Measurements from ENCODE around the gene CDK5.

DNA sequence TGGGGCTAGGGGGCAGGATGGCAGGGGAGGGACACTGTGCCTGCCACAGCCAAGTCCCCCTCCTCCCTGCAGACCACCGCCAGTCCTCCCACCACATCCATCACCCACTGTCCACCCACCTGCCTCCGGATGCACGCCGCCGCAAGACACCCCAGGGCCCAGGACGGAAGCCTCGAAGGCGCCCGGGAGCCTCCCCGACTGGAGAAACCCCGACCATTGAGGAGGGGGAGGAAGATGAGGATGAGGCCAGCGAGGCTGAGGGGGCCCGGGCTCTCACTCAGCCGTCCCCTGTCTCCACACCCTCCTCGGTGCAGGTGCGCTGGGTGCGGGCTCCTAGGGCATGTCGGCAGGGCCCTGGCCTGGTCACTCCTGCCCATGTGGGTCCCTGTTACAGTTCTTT, 6.8 kb upstream of the CDK5 start:
- TF ChIP-seq, protein P1, sequence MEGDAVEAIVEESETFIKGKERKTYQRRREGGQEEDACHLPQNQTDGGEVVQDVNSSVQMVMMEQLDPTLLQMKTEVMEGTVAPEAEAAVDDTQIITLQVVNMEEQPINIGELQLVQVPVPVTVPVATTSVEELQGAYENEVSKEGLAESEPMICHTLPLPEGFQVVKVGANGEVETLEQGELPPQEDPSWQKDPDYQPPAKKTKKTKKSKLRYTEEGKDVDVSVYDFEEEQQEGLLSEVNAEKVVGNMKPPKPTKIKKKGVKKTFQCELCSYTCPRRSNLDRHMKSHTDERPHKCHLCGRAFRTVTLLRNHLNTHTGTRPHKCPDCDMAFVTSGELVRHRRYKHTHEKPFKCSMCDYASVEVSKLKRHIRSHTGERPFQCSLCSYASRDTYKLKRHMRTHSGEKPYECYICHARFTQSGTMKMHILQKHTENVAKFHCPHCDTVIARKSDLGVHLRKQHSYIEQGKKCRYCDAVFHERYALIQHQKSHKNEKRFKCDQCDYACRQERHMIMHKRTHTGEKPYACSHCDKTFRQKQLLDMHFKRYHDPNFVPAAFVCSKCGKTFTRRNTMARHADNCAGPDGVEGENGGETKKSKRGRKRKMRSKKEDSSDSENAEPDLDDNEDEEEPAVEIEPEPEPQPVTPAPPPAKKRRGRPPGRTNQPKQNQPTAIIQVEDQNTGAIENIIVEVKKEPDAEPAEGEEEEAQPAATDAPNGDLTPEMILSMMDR (conservative IDR thresholded peaks at IDR 0.05 in 1 of 2, IDR thresholded peaks at IDR 0.05 in 1 of 2; ENCODE audit: low read depth in 1 of 2, low read length in 2 of 2), result no peak
- no peak for TF ChIP-seq EZH2 (IDR thresholded peaks at IDR 0.05; ENCODE audit: low read length, missing control alignments)

All from fibroblast of lung (primary cell).